Measurements from ENCODE around the gene RNU6-9. TPM values are rescaled to one million over a fixed set of nuclear protein-coding genes. Genes with fewer than 3 reads are reported as not detected.

The RNU6-9 gene
- total RNA-seq, 2 experiments from 2014 or later = not detected

- POLR2A ChIA-PET = no interaction called here
- no peaks in the 10 kb centered on the region for H3K27me3 Mint-ChIP-seq
- H3K9me3 Mint-ChIP-seq (ENCODE audit: low read depth) = no peaks in the 10 kb centered on the region
- CTCF ChIA-PET = no interaction called here
- ATAC-seq (peak; percentile 34), DNase-seq (peak; percentile 85)
- H3K27ac Mint-ChIP-seq = peak overlapping the region; percentile 25
- peak overlapping the region; percentile 70 for H3K4me3 Mint-ChIP-seq
- H3K36me3 Mint-ChIP-seq (ENCODE audit: low read depth) = no peaks in the 10 kb centered on the region
- peaks cover 8% of the 10 kb centered on the region for H3K4me1 Mint-ChIP-seq
- intact Hi-C loops (cut with DNase I, micrococcal nuclease) = loop anchor here in 1 of 2 experiments (10.0 kb wide), 2 partner anchors 268 to 318 kb away; partner anchors contain the start of genes ATP5F1D and MIDN
Measured at GRCh38 chr19:926589-927350, 33.5 kb downstream of the RNU6-9 start.

GRCh38 chr19:927351-927779 lies 34.1 kb downstream of the RNU6-9 start:
- H3K36me3 Mint-ChIP-seq (ENCODE audit: low read depth) = peaks cover 3% of the 10 kb centered on the region
- ChIA-PET POLR2A (no interaction called here), CTCF (no interaction called here)
- no peak overlapping the region for H3K27ac Mint-ChIP-seq
- ATAC-seq (no peak), DNase-seq (no peak)
- no peaks in the 10 kb centered on the region for H3K27me3 Mint-ChIP-seq
- H3K4me3 Mint-ChIP-seq = no peak overlapping the region
- intact Hi-C loops (cut with DNase I, micrococcal nuclease) = loop anchor here in 1 of 2 experiments (10.0 kb wide), 2 partner anchors 267 to 317 kb away; partner anchors contain the start of genes ATP5F1D and MIDN
- peaks cover 10% of the 10 kb centered on the region for H3K4me1 Mint-ChIP-seq
- H3K9me3 Mint-ChIP-seq (ENCODE audit: low read depth) = no peaks in the 10 kb centered on the region

- intact Hi-C loops (cut with DNase I, micrococcal nuclease) = loop anchor here in 1 of 2 experiments (10.0 kb wide), 2 partner anchors 267 to 317 kb away; partner anchors contain the start of genes ATP5F1D and MIDN
- H3K36me3 Mint-ChIP-seq (ENCODE audit: low read depth) = peaks cover 3% of the 10 kb centered on the region
- POLR2A ChIA-PET = no interaction called here
Measured at GRCh38 chr19:927780-928401, 34.6 kb downstream of the RNU6-9 start.

GRCh38 chr19:928471-929202 lies 35.4 kb downstream of the RNU6-9 start:
- no peak for ATAC-seq
- Mint-ChIP-seq H3K4me3 (no peak overlapping the region), H3K27me3 (no peaks in the 10 kb centered on the region), H3K36me3 (ENCODE audit: low read depth) (peaks cover 3% of the 10 kb centered on the region), H3K4me1 (peaks cover 15% of the 10 kb centered on the region), H3K27ac (no peak overlapping the region), H3K9me3 (ENCODE audit: low read depth) (no peaks in the 10 kb centered on the region)
- ChIA-PET CTCF (no interaction called here), POLR2A (no interaction called here)
- DNase-seq = no peak
- intact Hi-C loops (cut with DNase I, micrococcal nuclease) = loop anchor here in 1 of 2 experiments (10.0 kb wide), 2 partner anchors 266 to 316 kb away; partner anchors contain the start of genes ATP5F1D and MIDN

More at GRCh38 chr19:927780-928401, 34.6 kb downstream of the RNU6-9 start:
- H3K4me3 Mint-ChIP-seq = no peak overlapping the region
- peaks cover 13% of the 10 kb centered on the region for H3K4me1 Mint-ChIP-seq
- DNase-seq = no peak
- H3K9me3 Mint-ChIP-seq (ENCODE audit: low read depth) = no peaks in the 10 kb centered on the region
- no peak for ATAC-seq
- no peak overlapping the region for H3K27ac Mint-ChIP-seq
- CTCF ChIA-PET = no interaction called here
- no peaks in the 10 kb centered on the region for H3K27me3 Mint-ChIP-seq

- intact Hi-C loops (cut with DNase I, micrococcal nuclease) = loop anchor here in 1 of 2 experiments (10.0 kb wide), 2 partner anchors 265 to 315 kb away; partner anchors contain the start of genes ATP5F1D and MIDN
- POLR2A ChIA-PET = no interaction called here
- H3K4me1 Mint-ChIP-seq = peaks cover 12% of the 10 kb centered on the region
Measured at GRCh38 chr19:929203-929890, 36.1 kb downstream of the RNU6-9 start.

GRCh38 chr19:929891-930258 lies 36.6 kb downstream of the RNU6-9 start:
- ATAC-seq (no peak), DNase-seq (no peak)
- Mint-ChIP-seq H3K27ac (no peak overlapping the region), H3K4me1 (peaks cover 10% of the 10 kb centered on the region), H3K9me3 (ENCODE audit: low read depth) (no peaks in the 10 kb centered on the region), H3K27me3 (no peaks in the 10 kb centered on the region), H3K36me3 (ENCODE audit: low read depth) (peaks cover 3% of the 10 kb centered on the region), H3K4me3 (no peak overlapping the region)
- ChIA-PET CTCF (no interaction called here), POLR2A (no interaction called here)
- intact Hi-C loops (cut with DNase I, micrococcal nuclease) = loop anchor here in 1 of 2 experiments (10.0 kb wide), 2 partner anchors 265 to 315 kb away; partner anchors contain the start of genes ATP5F1D and MIDN

More at GRCh38 chr19:929203-929890, 36.1 kb downstream of the RNU6-9 start:
- no peaks in the 10 kb centered on the region for H3K9me3 Mint-ChIP-seq (ENCODE audit: low read depth)
- no peak overlapping the region for H3K4me3 Mint-ChIP-seq
- H3K27me3 Mint-ChIP-seq = no peaks in the 10 kb centered on the region
- DNase-seq = no peak
- H3K27ac Mint-ChIP-seq = no peak overlapping the region
- CTCF ChIA-PET = no interaction called here
- ATAC-seq = no peak
- H3K36me3 Mint-ChIP-seq (ENCODE audit: low read depth) = peaks cover 3% of the 10 kb centered on the region

- H3K27ac Mint-ChIP-seq = no peak overlapping the region
- peaks cover 10% of the 10 kb centered on the region for H3K4me1 Mint-ChIP-seq
- no peaks in the 10 kb centered on the region for H3K27me3 Mint-ChIP-seq
- ChIA-PET POLR2A (no interaction called here), CTCF (interaction anchor here (1.3 kb wide), 1 partner anchor 39 kb away, joined by 4 read pairs; no protein-coding TSS in a partner anchor)
- ATAC-seq (peak; percentile 4), DNase-seq (no peak)
- no peak overlapping the region for H3K4me3 Mint-ChIP-seq
- H3K36me3 Mint-ChIP-seq (ENCODE audit: low read depth) = peaks cover 3% of the 10 kb centered on the region
- H3K9me3 Mint-ChIP-seq (ENCODE audit: low read depth) = no peaks in the 10 kb centered on the region
- intact Hi-C loops (cut with DNase I, micrococcal nuclease) = no loop called here
Measured at GRCh38 chr19:931860-932647, 38.8 kb downstream of the RNU6-9 start.

- intact Hi-C loops (cut with DNase I, micrococcal nuclease) = no loop called here
- CTCF ChIA-PET = no interaction called here
Measured at GRCh38 chr19:932648-933552, 39.6 kb downstream of the RNU6-9 start.

GRCh38 chr19:933553-933882 lies 40.2 kb downstream of the RNU6-9 start:
- no peak overlapping the region for H3K27ac Mint-ChIP-seq
- peaks cover 5% of the 10 kb centered on the region for H3K36me3 Mint-ChIP-seq (ENCODE audit: low read depth)
- no peak overlapping the region for H3K4me3 Mint-ChIP-seq
- no peak for ATAC-seq
- no peaks in the 10 kb centered on the region for H3K9me3 Mint-ChIP-seq (ENCODE audit: low read depth)
- H3K4me1 Mint-ChIP-seq = peaks cover 20% of the 10 kb centered on the region
- ChIA-PET CTCF (no interaction called here), POLR2A (no interaction called here)
- no peaks in the 10 kb centered on the region for H3K27me3 Mint-ChIP-seq
- intact Hi-C loops (cut with DNase I, micrococcal nuclease) = no loop called here
- no peak for DNase-seq

More at GRCh38 chr19:932648-933552, 39.6 kb downstream of the RNU6-9 start:
- Mint-ChIP-seq H3K27me3 (no peaks in the 10 kb centered on the region), H3K27ac (no peak overlapping the region), H3K36me3 (ENCODE audit: low read depth) (peaks cover 5% of the 10 kb centered on the region), H3K9me3 (ENCODE audit: low read depth) (no peaks in the 10 kb centered on the region), H3K4me3 (peak overlapping the region; percentile 30), H3K4me1 (peaks cover 15% of the 10 kb centered on the region)
- POLR2A ChIA-PET = no interaction called here
- ATAC-seq = peak; percentile 49
- DNase-seq = peak; percentile 52

Data from activated CD4-positive, alpha-beta T cell treated with anti-CD3 and anti-CD28 coated beads for 36 hours (primary cell).